HG02642 (cell line): ENCODE results near the gene TST.

Experiments
- ATAC-seq: cut with Tn5 transposase; IDR thresholded peaks from one replicate; pipeline ENCODE4 v1.9.1; 2021; ENCODE audit warnings: mild to moderate bottlenecking; ENCODE audit not compliant: unreplicated experiment, poor library complexity

TST gene

DNA sequence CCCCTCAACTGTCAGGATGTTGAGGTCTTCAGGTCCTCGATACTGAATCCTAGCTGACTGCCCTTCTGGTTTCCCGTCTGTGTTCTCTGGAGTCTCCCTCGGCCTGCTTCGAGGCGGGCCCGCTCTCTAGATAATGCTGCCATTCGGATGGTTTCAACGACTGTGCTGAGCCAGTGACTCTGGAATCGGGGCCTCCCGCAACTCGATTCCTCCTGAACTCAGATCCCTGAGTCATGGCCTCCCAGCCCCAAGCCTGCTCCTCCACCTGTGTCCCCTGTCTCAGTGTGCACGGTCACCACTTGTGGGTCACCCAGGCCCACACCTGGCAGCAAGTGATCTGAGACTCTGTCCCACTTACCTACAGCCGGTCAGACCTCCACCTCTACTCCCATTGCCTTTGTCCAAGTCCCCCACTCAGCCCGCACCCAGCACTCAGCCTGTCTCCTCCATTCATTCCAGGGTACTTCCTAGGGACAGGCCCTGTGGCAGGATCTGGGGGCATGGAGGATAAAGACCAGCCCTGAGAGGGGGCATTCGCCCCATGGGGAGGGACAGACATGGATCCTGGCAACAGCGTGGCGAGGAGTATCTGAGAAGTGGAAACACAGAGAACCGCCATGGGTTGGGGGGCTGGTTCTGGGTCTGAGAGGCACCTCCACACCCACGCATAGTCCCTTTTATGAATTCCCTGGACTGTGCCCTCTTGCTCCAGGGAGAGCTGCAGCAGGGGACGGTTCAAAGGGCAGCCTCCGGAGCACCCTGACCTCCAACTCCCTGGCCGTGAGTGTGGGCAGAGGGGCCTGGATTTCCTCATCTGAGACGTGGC, 14.6 kb upstream of the TST start:
- no peak for ATAC-seq

DNA sequence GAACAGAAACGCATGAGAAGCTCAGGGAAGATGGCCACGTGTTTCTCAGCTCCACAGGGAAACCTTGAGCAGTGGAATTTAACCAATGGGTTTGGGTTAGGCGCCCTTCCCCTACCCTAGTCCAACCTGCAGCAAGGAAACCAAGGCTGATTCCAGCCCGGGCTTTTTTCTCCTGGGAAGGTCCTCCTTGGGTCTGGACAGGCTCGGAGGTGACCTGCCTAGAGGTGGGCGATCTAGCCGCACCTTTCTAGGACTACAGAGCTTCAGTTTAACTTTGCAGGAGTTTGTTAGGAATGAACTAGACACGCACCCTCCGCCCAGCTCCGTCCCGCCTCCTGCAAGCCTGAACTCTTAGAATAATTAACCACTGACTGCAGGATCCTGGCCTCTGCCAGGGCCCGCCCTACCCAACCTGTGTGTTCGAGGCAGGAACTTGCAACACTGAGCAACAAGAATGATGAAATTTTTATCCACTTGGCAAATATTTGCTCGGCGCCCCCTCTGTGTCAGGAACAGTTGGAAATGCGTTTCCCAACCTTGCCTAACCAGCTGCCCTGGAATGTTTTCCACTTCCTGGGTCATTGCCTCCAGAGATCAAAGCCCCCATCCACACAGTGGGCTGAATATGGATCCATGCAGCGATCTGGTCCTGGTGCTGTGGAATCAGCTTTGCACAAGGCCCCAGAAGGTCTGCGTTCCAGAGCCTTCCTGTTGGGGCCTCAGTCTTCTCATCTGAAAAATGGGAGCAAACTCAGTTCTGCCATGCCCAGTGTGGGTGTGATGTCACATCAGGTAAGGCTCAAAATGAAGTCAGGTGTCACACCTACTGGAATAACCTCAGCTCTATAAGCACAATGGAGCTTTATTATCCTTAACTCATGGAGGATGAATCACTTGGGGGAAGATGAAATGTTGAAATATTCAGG, 13.6 kb upstream of the TST start:
- no peak for ATAC-seq

DNA sequence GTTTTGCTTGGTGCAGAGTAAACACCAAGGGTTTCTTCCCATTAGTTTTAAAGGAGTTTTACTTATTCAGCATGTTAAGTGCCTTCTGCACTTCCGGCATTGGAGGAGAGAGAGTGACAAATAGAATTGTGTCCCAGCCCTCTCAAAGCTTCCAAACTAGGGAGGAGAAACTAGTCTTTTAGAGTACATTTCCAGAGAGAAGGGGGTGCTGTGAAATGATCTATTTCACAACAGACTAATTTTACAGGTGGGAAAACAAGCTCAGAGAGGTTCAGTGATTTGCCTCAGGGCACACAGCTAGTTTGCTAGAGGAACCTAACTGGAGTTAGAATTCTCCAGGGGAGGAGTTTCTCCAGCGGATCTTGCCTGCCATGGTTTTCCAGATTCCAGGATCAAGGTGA, 12.9 kb upstream of the TST start:
- no peak for ATAC-seq

DNA sequence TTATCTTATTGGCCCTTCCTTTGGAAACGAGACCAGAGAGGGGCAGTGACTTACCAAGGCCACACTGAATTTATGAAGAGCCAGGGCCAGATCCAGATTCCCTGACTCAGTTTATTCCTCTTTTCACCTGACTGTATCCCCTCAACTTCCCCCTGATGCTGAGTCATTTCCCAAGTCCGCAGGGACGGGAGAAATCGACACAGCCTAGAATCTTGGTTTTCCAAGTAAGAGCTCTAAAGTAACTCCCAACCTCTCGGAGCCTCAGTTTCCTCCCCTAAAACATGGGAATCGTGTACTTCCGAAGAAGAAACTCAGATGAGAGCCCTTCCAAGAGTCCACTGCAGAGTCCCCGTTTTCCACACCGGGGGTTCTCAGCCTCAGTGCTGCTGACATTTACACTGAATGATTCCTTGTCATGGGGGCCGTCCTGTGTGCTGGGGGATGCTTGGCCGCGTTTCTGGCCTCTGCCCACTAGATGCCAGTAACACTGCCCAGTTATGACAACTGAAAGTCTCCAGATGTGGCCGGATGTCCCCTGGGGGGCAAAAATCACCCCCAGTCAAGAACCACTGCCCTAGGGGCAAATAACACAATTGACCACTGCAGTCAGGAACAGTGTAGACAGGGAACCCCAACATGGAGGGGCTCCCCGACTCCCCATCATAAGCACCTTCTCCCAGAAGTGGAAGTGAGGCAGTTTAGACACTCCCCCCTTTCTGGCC, 11.5 kb upstream of the TST start:
- no peak for ATAC-seq

DNA sequence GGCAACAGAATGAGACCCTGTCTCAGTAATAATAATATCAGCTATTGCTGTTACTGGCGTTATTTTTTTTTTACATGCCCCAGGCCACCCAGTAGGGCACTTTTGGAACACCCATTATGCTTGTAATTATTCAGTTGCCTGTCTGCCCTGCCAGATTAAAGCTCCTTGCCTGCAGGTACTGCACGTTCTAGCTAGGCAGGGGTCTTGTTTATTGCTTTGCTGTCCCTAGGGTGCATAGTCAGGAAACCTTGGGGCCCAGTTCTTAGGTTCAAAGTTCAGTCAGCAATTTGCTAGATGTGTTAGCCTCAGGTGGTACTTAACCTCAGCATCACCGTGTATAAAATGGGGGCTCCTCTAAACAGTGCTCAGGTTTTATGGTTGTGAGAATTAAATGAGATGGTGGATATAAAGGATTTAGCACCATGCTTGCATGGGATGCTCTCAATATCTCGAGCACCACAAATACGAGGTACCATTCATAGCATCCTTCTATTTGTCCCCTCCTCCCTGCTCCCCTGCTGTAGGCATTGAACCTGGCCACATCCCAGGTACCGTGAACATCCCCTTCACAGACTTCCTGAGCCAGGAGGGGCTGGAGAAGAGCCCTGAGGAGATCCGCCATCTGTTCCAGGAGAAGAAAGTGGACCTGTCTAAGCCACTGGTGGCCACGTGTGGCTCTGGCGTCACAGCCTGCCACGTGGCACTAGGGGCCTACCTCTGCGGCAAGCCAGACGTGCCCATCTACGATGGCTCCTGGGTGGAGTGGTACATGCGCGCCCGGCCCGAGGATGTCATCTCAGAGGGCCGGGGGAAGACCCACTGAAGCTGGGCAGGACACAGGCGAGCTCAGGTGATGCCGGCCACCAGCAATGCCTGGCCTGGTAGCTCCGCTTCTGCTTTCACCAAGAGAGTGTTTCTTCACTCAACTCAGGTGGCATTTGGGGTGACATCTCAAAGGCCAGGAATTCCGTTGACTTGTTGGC, 9.7 kb upstream of the TST start:
- ATAC-seq = no peak

DNA sequence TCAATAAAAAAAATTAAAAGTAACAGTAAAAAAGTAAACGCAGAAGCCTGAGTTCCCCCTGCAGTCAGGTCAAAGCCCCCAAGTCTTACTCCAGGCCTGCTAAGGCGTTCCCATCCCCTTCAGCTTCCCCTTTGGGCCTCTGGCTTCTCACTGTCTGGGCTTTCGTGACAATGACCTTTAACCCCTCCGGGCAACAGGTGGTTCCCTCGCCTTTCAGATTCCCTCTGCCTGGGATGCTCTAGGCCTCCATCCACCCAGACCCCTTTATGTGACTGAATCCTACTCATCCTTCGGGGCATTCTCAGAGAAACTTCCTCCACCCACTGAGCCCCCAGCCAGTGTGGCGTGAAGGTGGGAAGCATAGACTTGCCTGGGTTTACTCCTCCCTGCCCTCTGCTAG, 8.3 kb upstream of the TST start:
- ATAC-seq = no peak

DNA sequence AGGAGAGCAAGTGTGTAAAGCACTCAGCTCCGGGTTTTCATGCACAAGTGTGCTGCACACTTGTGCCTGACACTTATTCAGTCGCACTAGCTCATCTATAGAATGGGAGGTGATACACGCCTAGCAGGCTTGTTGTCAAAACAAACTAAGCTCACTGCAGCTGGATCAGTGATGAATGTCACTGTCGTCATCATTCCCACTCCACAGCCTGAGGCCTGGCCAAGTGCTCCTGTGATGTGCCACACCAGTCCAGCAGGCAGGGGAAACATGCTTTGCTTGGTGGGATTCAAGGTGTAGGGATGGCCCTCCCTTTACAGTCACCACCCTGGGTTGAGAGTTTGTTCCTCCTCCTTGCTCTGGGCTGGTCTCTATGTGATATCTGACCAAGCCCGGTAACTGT, 7.1 kb upstream of the TST start:
- ATAC-seq = no peak

DNA sequence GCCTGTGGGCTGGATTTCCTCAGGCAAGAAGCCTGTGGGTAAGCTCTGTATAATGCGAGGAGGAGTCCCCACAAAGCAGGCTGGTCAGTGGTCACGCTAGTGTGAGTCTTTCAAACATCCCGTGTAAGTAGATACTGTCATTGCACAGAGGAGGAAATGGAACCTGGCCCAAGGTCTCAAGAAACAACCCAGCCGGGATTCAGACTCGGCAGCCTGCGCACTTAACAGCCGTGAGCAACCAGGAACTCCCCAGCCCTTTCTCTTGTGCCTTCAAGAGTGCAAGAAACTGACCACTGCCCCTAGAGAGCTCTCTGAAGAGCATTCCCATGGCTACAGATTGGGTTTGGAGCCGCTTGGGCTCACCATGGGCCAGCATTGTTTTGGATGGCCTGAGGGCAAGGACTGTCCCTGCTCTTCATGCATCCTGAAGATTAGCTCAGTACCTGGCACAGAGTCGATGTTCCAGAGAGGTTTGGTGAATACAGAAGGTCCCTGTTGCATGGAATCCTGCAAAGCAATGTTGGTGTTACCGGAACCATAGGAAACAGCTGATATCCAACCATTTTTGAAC, 6.3 kb upstream of the TST start:
- no peak for ATAC-seq

DNA sequence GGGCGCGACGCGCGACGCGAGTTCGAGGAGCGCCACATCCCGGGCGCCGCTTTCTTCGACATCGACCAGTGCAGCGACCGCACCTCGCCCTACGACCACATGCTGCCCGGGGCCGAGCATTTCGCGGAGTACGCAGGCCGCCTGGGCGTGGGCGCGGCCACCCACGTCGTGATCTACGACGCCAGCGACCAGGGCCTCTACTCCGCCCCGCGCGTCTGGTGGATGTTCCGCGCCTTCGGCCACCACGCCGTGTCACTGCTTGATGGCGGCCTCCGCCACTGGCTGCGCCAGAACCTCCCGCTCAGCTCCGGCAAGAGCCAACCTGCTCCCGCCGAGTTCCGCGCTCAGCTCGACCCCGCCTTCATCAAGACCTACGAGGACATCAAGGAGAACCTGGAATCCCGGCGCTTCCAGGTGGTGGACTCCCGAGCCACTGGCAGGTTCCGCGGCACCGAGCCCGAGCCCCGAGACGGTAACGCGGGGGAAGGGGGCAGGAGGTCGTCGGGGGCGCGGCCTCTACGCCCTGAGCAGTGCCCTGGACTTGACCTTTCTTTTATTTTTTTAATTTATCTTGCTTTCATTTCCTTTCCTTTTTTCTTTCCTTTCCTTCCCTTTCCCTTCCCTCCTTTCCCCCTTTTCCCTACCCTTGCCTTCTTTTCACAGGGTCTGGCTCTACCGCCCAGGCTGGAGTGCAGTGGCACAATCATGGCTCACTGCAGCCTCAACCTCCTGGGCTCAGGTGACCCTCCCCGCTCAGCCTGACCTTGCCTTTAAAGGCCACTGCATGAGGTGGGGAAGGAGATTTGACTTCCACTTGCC, 5.3 kb upstream of the TST start:
- no peak for ATAC-seq

DNA sequence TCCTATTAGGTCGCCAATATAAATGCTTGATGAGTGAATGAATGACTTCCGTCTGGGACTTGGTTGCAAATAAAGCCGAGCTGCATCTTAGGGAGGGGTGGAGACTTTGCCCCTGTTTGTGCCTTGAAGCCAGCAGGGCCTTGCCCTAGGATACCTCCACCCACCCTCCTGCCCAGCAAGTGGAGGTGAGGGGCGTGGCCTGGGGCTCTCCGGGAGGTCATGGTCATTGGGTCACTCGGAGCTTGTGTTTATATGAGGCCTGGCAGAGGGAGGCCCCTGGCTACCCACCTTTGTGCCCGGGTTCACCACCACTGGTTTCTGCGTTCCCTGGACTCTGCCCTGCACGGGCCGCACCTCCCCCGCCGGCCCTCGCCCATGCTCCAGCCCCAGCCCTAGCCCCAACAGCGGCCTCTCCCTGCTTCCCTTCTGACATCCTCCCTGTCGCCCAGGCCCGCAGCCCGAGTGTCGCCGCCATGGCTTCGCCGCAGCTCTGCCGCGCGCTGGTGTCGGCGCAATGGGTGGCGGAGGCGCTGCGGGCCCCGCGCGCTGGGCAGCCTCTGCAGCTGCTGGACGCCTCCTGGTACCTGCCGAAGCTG, 4.6 kb upstream of the TST start:
- ATAC-seq = no peak

DNA sequence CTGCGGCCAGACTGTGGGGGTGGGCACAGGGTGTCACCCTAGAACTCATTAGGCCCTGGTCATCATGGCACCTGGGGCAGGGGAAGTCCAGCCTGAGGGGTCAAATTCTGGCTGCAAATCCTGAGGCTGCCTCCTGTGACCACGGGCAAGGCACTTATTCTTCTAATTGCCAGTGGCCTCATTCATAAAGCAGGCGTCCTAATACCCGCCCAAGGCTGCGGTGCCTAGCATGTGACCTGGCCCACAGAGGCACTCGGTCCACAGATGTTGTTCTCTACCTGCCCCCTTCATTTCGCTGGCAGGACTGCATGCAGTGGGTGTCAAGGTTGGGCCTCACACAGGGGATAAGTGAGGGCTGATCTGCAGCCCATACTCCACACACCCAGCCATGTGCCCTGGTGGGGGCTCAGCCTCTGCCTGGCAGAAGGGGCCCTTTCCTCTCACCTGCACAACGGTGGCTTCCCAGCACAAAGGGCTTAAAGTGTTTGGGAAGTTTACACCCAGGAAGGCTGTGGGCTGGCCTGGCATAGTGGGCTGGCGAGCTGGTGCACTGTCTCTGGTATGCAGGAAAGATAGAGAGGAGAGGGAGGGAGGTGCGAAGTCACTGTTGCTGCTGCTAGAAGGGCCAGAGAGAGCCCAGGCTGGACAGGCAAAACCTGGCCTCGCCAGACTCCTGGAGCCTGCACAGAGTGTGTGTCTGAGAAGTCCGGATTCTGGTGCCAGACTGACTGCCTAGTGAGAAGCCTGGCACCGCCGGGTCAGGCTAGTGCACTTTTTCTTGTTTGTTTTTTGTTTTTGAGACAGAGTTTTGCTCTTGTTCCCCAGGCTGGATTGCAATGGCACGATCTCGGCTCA, 3.5 kb upstream of the TST start:
- no peak for ATAC-seq

DNA sequence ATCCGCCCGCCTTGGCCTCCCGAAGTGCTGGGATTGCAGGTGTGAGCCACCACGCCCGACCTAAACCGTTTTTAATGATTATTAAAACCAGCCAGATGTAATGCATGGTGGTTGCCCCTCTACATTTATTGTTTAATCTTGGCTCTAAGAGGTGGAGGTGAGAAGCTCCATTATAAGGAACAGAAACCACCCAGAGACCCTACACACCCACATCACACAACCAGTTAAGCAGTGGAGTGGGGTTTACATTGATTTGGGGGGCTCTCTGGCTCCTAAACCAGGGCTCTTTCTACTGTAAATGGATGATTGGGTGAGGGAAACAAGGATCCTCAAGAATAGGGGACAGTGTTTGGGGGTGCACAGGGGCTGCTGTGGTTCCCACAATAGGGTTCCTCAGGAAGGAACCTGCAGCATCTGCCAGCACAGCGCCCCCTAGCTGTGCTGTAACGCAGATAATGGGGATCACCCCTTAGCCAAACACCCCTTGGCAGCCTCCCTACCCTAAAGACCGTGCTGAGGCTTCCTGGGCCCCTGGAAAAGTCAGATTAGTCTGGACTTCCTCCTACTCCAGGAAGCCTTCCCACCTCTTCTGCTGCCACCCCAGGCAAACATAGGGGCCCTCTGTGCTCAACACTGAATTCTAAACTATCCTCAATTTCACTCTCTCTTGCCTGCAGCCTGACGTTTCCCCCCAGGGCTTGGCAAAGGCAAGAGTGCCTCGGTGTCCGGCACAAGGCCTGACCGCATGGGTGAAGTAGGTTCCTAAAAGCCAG, 2.6 kb upstream of the TST start:
- ATAC-seq = no peak

DNA sequence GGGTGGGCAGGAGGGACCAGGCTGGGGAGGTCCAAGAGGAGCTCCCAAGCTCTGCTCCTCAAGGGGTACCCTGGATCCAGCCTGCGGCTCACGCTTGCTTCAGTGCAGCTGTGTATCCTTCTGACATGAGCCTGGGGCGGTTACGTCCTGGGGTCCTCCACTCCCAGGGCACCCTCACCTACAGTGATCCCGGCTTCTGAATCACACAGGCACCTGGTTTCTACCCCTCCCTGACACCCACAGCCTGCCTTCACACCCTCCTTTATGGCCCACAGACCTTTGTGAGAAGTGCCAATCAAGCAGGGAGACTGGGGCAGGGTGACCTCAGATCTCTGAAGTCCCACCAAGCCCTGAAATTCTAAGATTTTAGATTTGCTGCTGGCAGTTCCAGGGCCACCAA, 1.8 kb upstream of the TST start:
- no peak for ATAC-seq

DNA sequence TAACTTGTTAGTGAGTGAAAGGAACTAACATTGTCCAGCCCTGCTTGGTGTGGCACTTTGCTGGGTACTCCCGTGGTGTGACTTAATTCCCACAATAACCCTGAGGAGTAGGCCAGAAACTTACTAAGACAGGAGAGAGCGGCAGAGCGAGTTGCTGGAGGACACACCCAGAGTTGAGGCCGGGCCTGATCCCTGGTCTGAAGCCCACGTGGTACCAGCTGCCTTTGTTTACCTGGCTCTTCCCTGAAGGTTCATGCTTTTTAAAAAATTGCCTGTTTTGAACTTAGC, 889 bp upstream of the TST start:
- ATAC-seq = no peak

DNA sequence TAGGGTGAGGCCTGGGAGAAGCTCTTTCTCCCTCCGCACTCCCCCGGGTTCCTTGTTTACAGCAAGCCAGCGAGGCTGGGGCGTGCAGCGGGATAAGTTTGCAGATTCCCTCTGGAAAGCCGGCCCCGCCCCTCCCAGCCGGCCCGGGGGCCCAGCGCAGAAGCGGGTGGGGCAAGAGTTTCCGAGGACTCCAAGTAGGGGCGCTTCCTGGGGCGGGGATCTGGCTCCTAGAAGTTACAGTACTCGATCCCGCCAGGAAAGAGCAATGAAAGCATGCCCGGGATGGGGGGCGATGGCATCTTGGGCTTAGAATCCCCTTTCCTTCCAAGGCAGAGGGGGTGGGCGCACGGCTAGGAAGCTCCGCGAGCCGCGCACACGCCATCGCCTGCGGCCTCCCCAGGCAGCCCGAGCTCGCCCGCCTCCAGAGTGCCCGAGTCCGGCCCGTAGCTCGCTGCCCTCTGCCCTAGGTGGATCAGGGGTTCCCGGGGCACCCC, 385 bp downstream of the TST start:
- ATAC-seq = peak; percentile 28

DNA sequence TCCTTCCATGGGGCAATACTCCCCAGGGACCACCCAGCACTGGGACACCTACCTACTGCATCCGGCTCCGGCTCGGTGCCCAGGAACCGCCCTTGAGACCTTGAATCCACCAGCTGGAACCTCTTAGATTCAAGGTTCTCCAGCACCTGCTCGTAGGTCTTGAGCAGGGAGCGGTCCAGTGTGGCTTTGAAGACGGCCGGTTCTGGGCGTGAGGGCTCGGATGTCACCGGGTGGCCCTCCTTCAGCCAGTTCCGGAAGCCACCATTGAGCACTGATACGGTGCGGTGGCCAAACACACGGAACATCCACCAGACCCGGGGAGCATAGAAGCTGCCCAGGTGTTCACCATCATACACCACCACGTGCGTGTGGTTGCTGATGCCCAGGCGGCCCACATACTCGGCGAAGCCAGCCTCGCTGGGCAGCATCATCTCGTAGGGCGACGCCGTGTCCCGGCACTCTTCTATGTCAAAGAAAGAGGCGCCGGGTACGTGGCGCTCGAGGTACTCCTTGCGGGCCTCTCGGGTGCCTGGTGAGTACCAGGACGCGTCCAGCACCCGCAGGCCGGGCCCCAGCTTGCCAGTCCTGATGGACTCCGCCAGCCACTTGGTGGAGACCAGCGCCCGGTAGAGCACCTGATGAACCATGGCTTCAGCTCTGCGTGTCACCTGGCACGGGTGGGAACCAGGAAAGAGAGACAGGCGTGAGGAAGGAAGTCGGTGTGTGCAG, 997 bp downstream of the TST start:
- no peak for ATAC-seq
